ENCODE results near the gene FKBP1C.

FKBP1C gene

DNA sequence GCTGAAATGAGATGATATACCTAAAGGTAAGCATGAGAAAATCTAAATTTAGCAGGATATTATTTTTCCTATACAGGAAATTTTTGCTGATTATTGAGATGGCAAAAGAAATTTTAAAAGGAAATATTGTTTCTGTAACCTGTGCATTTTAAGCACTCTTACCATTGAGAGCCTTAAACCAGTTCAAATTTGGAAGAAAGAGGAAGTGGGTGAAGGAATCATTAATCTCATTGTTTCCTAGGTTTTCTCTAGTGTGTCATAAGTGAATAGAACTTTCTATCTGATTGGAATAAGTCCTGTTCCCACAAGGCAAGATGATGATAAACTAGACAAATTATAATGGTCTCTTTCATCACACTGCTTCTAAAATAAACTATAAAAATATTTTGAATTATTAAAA lies 22.4 kb upstream of the FKBP1C start:
- no peak overlapping the region for H3K9ac ChIP-seq
- TF ChIP-seq, protein P1, sequence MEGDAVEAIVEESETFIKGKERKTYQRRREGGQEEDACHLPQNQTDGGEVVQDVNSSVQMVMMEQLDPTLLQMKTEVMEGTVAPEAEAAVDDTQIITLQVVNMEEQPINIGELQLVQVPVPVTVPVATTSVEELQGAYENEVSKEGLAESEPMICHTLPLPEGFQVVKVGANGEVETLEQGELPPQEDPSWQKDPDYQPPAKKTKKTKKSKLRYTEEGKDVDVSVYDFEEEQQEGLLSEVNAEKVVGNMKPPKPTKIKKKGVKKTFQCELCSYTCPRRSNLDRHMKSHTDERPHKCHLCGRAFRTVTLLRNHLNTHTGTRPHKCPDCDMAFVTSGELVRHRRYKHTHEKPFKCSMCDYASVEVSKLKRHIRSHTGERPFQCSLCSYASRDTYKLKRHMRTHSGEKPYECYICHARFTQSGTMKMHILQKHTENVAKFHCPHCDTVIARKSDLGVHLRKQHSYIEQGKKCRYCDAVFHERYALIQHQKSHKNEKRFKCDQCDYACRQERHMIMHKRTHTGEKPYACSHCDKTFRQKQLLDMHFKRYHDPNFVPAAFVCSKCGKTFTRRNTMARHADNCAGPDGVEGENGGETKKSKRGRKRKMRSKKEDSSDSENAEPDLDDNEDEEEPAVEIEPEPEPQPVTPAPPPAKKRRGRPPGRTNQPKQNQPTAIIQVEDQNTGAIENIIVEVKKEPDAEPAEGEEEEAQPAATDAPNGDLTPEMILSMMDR (IDR thresholded peaks at IDR 0.05), result no peak
- no peaks in the 10 kb centered on the region for H3K79me2 ChIP-seq
- H3K4me3 ChIP-seq (ENCODE audit: low read depth, low read length), result no peak overlapping the region
- no peaks in the 10 kb centered on the region for H3K9me3 ChIP-seq (ENCODE audit: control insufficient read depth, low read length)
- no peak overlapping the region for H3K27ac ChIP-seq
- H2AFZ ChIP-seq, result no peak overlapping the region
- no peaks in the 10 kb centered on the region for H3K27me3 ChIP-seq (ENCODE audit: control insufficient read depth, insufficient read depth, low read length)
- H3K4me2 ChIP-seq (ENCODE audit: low read length), result no peak overlapping the region
- no peaks in the 10 kb centered on the region for H3K4me1 ChIP-seq
- no peaks in the 10 kb centered on the region for H3K36me3 ChIP-seq (ENCODE audit: control insufficient read depth, insufficient read depth, low read length)

GRCh38 chr6:63193324-63193723 lies 17.9 kb upstream of the FKBP1C start:
- H3K27ac ChIP-seq, result no peak overlapping the region
- no peaks in the 10 kb centered on the region for H3K36me3 ChIP-seq (ENCODE audit: control insufficient read depth, insufficient read depth, low read length)
- H3K9me3 ChIP-seq (ENCODE audit: control insufficient read depth, low read length), result no peaks in the 10 kb centered on the region
- H3K4me3 ChIP-seq (ENCODE audit: low read depth, low read length), result no peak overlapping the region
- no peaks in the 10 kb centered on the region for H3K27me3 ChIP-seq (ENCODE audit: control insufficient read depth, insufficient read depth, low read length)
- H3K9ac ChIP-seq, result no peak overlapping the region
- H3K79me2 ChIP-seq, result no peaks in the 10 kb centered on the region
- TF ChIP-seq, protein P1 (IDR thresholded peaks at IDR 0.05), result no peak
- H3K4me2 ChIP-seq (ENCODE audit: low read length), result no peak overlapping the region
- no peaks in the 10 kb centered on the region for H3K4me1 ChIP-seq
- no peak overlapping the region for H2AFZ ChIP-seq

DNA sequence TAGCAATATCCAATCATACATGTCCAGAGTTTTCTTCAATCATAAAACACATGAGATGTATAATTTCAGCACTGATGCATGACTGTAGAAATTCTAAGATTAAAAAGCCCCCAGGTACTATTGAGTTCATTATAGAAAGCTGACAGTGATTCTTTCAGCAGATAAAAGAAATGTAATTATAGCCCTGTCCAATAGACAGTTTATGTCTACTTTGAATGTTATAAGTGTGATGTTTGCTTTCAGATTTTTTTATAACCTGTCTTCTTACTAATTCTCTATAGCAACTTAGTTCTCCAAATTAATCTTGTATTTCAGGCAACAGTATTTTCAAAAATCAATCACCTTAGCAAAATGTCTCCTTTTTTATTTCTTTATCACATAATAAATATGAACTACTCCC lies 13.5 kb upstream of the FKBP1C start:
- Histone ChIP-seq H3K9ac (no peak overlapping the region), H3K4me2 (ENCODE audit: low read length) (no peak overlapping the region), H3K79me2 (no peaks in the 10 kb centered on the region), H2AFZ (no peak overlapping the region), H3K4me1 (no peaks in the 10 kb centered on the region), H3K27ac (no peak overlapping the region), H3K4me3 (ENCODE audit: low read depth, low read length) (no peak overlapping the region), H3K9me3 (ENCODE audit: control insufficient read depth, low read length) (no peaks in the 10 kb centered on the region), H3K36me3 (ENCODE audit: control insufficient read depth, insufficient read depth, low read length) (no peaks in the 10 kb centered on the region), H3K27me3 (ENCODE audit: control insufficient read depth, insufficient read depth, low read length) (no peaks in the 10 kb centered on the region)
- TF ChIP-seq, protein P1 (IDR thresholded peaks at IDR 0.05), result no peak

- Histone ChIP-seq H3K36me3 (ENCODE audit: control insufficient read depth, insufficient read depth, low read length) (no peaks in the 10 kb centered on the region), H3K79me2 (no peaks in the 10 kb centered on the region), H3K9me3 (ENCODE audit: control insufficient read depth, low read length) (no peaks in the 10 kb centered on the region), H3K4me1 (no peaks in the 10 kb centered on the region), H2AFZ (no peak overlapping the region), H3K9ac (no peak overlapping the region), H3K27ac (no peak overlapping the region), H3K27me3 (ENCODE audit: control insufficient read depth, insufficient read depth, low read length) (no peaks in the 10 kb centered on the region), H3K4me3 (ENCODE audit: low read depth, low read length) (no peak overlapping the region), H3K4me2 (ENCODE audit: low read length) (no peak overlapping the region)
- TF ChIP-seq, protein P1 (IDR thresholded peaks at IDR 0.05), result no peak
These were observed 2.1 kb downstream of the FKBP1C start for GRCh38 chr6:63213325-63213724.

DNA sequence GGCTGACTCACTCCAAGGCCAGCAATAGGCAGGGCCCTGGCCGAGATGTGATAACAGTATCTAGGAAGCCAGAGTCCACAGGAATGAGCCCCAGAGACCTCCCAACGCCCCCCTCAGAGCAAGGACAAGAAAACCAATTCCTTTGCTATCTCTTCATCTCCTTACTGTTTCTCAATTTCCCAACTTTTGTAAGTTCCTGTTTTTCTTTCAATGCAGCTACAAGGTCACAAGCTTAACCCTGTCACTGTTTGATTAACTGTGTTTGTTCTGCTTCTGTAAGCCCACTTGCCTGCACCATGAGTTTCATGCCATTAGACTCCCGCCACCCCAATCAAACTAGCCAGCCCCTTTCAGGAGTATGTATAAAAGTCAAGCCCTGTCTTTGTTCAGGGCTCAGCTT lies 3.5 kb downstream of the FKBP1C start:
- TF ChIP-seq, protein P1 (IDR thresholded peaks at IDR 0.05), result no peak
- Histone ChIP-seq H3K79me2 (no peaks in the 10 kb centered on the region), H2AFZ (no peak overlapping the region), H3K4me2 (ENCODE audit: low read length) (no peak overlapping the region), H3K4me1 (no peaks in the 10 kb centered on the region), H3K4me3 (ENCODE audit: low read depth, low read length) (no peak overlapping the region), H3K27me3 (ENCODE audit: control insufficient read depth, insufficient read depth, low read length) (no peaks in the 10 kb centered on the region), H3K9ac (no peak overlapping the region), H3K27ac (no peak overlapping the region), H3K36me3 (ENCODE audit: control insufficient read depth, insufficient read depth, low read length) (no peaks in the 10 kb centered on the region), H3K9me3 (ENCODE audit: control insufficient read depth, low read length) (no peaks in the 10 kb centered on the region)
